Cardiac fibroblast (primary cell): Measurements from ENCODE around the gene GK.
"Not testable (repeated sequence)": the region's sequence is repeated elsewhere in the genome, so short reads cannot be mapped to it uniquely, and the experiment has no call there.

Experiments used
- DNase-seq, 2 donors: peaks; one replicate each; pipeline versions ENCODE4 v3.0.0 to v3.0.0-alpha.2; 2010; ENCODE audit warnings: low read depth in 2 of 2
- H3K4me3 ChIP-seq, 2 donors: replicated peaks in 1 of 2; 1 replicate in 1 of 2; 2 replicates in 1 of 2; pipeline ENCODE4 v1.5.1; 2011; ENCODE audit warnings: low read depth in 2 of 2, low read length in 2 of 2, mild to moderate bottlenecking in 2 of 2, moderate library complexity in 1 of 2
- TF ChIP-seq, protein P1 (sequence below): IDR thresholded peaks from one replicate; pipeline ENCODE4 v1.5.1; 2011; ENCODE audit warnings: low read depth, mild to moderate bottlenecking, low read length, inconsistent platforms

The GK gene

DNA sequence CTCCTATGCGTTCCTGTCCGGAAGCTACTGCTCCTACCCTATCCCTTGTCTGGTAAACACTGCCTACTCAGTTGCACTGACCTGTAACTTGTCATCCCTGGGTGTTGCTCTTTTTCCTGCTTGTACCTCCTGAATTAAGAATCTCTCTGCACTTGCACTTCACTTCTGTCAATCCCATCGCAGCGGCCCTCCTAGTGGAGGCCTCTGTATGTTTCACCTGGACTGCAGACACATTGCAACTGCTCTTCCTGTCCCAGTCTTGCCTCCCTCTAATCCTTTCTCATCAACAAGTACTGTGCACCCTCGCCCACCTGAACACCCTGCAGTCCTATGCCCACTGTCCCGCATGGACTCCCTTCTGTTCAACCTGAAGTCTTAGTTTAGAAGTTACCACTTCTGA is 8.0 kb downstream of the GK start:
- H3K4me3 ChIP-seq = no peak overlapping the region
- DNase-seq = no peak
- TF ChIP-seq, protein P1, sequence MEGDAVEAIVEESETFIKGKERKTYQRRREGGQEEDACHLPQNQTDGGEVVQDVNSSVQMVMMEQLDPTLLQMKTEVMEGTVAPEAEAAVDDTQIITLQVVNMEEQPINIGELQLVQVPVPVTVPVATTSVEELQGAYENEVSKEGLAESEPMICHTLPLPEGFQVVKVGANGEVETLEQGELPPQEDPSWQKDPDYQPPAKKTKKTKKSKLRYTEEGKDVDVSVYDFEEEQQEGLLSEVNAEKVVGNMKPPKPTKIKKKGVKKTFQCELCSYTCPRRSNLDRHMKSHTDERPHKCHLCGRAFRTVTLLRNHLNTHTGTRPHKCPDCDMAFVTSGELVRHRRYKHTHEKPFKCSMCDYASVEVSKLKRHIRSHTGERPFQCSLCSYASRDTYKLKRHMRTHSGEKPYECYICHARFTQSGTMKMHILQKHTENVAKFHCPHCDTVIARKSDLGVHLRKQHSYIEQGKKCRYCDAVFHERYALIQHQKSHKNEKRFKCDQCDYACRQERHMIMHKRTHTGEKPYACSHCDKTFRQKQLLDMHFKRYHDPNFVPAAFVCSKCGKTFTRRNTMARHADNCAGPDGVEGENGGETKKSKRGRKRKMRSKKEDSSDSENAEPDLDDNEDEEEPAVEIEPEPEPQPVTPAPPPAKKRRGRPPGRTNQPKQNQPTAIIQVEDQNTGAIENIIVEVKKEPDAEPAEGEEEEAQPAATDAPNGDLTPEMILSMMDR = no peak

DNA sequence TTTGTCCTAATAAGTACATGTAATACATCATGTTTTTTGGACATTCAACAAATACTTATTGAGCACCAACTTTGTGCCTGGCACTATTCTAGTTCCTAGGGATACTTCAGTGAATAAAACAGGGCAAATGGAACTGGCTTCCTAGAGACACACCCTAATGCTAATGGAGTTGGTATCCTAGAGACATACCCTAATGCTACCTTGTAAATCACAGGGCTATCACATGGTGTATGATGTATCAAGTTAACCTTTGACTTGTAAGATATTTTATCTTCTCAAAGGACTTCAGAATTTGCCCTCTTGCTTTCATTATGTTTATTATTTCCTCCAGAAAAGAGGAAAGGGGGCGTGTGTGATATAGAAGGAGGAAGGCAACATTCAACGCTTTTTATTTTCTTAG is 10.1 kb downstream of the GK start:
- DNase-seq = no peak
- no peak overlapping the region for H3K4me3 ChIP-seq
- TF ChIP-seq, protein P1 = no peak

DNA sequence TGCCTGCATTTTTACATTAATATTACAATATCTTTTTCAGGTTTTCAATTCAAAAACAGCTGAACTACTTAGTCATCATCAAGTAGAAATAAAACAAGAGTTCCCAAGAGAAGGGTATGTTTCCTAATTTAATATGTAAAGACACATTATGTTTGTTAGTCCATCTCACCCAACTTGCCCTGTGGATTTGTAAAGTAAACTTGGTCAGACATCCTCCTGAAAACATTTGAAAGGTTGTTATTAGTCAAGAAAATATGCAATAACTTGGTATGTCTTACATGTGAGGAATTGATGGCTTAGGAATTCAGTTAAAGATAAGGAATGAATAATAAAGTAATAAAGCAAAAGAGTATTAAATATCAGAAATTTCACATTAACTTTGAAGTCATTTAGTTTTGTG is 12.2 kb downstream of the GK start:
- DNase-seq = peak in 1 of 2 donors; percentile 41
- no peak overlapping the region for H3K4me3 ChIP-seq
- TF ChIP-seq, protein P1 = no peak

DNA sequence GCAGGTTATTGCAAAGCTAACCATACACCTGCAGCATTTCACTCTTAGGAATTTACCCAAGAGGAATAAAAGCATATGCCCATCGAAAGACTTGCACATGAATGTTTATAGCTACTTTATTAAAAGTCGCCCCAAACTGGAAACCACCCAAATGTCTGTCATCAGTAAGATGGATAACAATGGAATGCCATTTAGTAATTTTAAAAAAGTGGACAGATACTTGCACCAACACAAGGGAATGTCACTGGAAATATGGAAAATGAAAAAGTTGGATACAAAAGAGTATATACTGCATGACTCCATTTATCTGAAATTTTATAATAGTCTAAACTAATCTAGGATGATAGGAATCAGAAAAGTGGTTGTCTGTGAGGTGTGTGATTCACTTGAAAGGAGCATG is 12.9 kb downstream of the GK start:
- no peak overlapping the region for H3K4me3 ChIP-seq
- DNase-seq = no peak
- TF ChIP-seq, protein P1 = no peak

DNA sequence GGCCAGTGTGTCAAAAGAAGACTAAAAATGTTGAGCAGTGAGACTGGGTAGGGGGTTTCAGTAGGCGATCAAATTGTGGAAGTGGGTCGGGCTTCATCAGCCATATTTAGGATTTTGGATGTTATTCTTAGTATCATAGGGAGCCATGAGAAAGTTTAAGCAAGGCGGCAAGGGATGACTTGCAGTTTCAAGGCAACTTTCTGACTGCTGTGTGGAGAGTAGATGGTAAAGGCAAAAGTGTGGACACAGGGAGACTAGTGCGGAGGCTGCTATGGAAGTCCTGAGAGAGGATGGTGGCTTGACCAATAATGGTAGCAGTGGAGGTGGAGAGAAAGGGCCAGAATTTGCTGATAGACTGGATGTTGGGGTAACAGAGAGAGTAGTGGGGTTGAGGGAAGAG is 15.4 kb downstream of the GK start:
- TF ChIP-seq, protein P1 = no peak
- H3K4me3 ChIP-seq = no peak overlapping the region
- no peak for DNase-seq

DNA sequence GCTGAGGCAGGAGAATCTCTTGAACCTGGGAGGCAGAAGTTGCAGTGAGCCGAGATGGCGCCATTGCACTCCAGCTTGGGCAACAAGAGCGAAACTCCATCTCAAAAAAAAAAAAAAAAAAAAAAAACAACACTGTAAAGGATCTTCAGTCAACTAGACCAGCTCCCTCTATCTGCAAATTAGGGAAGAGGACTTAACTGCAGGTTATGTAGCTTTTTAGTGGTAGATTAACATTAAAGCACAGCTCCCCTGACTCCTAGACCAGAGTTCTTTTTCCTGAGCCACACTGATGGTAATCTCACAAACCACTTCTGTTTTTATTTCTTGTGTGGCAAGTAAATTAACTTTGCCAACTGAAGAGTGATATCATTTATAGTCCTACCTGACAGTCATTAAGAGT is 18.0 kb downstream of the GK start:
- H3K4me3 ChIP-seq, DNase-seq: not testable (repeated sequence)

DNA sequence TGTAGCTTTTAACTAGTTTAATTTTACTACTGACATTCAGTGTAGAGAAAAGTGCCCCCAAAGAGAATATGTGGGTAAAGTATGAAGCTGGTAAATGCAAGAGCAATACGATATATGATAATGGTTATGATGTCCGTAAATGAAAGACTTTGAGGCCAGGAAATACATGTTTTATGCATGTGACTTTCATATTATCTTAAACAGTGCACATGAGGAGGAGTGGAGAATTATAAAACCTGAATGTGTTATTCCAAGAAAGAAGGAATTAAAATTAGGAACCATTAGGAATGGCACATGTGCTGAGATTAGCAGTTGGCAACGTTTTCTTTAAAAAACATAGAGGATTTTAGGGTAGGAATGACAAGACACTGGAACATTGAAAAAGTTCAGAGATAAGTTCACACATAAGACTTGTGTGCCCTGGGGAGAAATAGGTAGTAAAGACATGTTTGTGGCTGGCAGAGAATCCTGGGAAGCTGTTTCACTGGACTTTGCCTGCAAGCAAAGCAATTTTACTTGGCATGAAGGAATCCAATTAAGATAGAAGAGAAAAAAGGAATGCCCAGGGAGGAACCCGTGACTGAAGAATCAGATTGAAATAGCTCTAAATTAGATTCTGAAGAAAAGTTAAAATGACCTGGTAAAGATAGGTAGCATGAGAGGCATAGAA is 20.0 kb downstream of the GK start:
- no peak overlapping the region for H3K4me3 ChIP-seq
- TF ChIP-seq, protein P1 = no peak
- no peak for DNase-seq
